ENCODE data around the gene WWOX.

WWOX gene

GRCh38 chr16:78996790-78997189 is 897.3 kb downstream of the WWOX start:
- Histone ChIP-seq H3K79me2 (ENCODE audit: control insufficient read depth, insufficient read depth, low read length, poor library complexity) (no peaks in the 10 kb centered on the region), H3K9me3 (ENCODE audit: insufficient read depth, low read depth, low read length) (no peaks in the 10 kb centered on the region), H2AK5ac (ENCODE audit: low read length) (no peak overlapping the region), H4K12ac (ENCODE audit: low read depth, low read length) (no peak overlapping the region), H3K27me3 (ENCODE audit: insufficient read depth, low read length) (no peaks in the 10 kb centered on the region), H3K79me1 (ENCODE audit: low read length) (no peaks in the 10 kb centered on the region), H3K14ac (ENCODE audit: low read length) (no peak overlapping the region), H4K91ac (ENCODE audit: low read depth, low read length) (no peak overlapping the region), H3K36me3 (ENCODE audit: control insufficient read depth in 1 of 2, insufficient read depth in 2 of 2, low read length in 2 of 2) (no peaks in the 10 kb centered on the region), H2BK12ac (ENCODE audit: low read length) (no peak overlapping the region), H3K4me1 (ENCODE audit: control insufficient read depth in 1 of 2, insufficient read depth in 2 of 2, low read length in 2 of 2) (no peaks in the 10 kb centered on the region), H3K4ac (ENCODE audit: low read depth, low read length) (no peak overlapping the region), H3K23ac (ENCODE audit: low read length) (no peak overlapping the region), H3K18ac (ENCODE audit: low read length) (no peak overlapping the region), H3K4me2 (ENCODE audit: low read length) (no peak overlapping the region), H3K4me3 (ENCODE audit: low read depth, low read length) (no peak overlapping the region), H2BK120ac (ENCODE audit: insufficient read depth, low read length, poor library complexity) (no peak overlapping the region), H3K27ac (ENCODE audit: low read depth, low read length) (no peak overlapping the region), H2AFZ (ENCODE audit: insufficient read depth, low read length, poor library complexity) (no peak overlapping the region), H2BK5ac (ENCODE audit: low read depth, low read length, poor library complexity) (no peak overlapping the region), H4K8ac (ENCODE audit: low read depth, low read length) (no peak overlapping the region), H3K9ac (ENCODE audit: low read length) (no peak overlapping the region)
- no peak for DNase-seq
- no CpG with 5 or more reads among the region's 16 CpGs for WGBS (ENCODE audit: extremely low coverage, insufficient coverage, insufficient read length)

DNA sequence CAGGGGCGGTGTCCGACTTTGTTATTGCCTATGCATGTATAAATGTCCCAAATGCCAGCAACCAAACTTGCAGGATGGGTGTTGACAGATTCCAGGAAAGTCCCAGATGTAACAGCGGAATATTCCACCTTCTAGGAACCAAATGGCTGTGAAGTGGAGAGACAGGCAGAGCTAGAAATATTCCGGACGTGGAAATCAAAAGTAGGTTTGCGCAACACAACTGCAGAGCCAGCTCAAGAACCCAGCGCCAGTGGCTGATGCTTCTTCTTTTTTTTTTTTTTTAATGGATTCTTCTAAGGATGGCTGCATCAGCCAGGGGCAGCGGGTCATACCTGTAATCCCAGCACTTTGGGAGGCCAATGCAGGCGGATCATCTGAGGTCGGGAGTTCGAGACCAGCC is 899.4 kb downstream of the WWOX start:
- no peak overlapping the region for H4K8ac ChIP-seq (ENCODE audit: low read depth, low read length)
- no peak overlapping the region for H4K12ac ChIP-seq (ENCODE audit: low read depth, low read length)
- H3K27ac ChIP-seq (ENCODE audit: low read depth, low read length) = no peak overlapping the region
- H3K36me3 ChIP-seq (ENCODE audit: control insufficient read depth in 1 of 2, insufficient read depth in 2 of 2, low read length in 2 of 2) = no peaks in the 10 kb centered on the region
- H3K18ac ChIP-seq (ENCODE audit: low read length) = no peak overlapping the region
- H3K9me3 ChIP-seq (ENCODE audit: insufficient read depth, low read depth, low read length) = no peaks in the 10 kb centered on the region
- H2BK5ac ChIP-seq (ENCODE audit: low read depth, low read length, poor library complexity) = no peak overlapping the region
- H3K79me2 ChIP-seq (ENCODE audit: control insufficient read depth, insufficient read depth, low read length, poor library complexity) = no peaks in the 10 kb centered on the region
- H2BK120ac ChIP-seq (ENCODE audit: insufficient read depth, low read length, poor library complexity) = no peak overlapping the region
- H3K4ac ChIP-seq (ENCODE audit: low read depth, low read length) = no peak overlapping the region
- H3K27me3 ChIP-seq (ENCODE audit: insufficient read depth, low read length) = no peaks in the 10 kb centered on the region
- no peak overlapping the region for H3K4me3 ChIP-seq (ENCODE audit: low read depth, low read length)
- H2AFZ ChIP-seq (ENCODE audit: insufficient read depth, low read length, poor library complexity) = no peak overlapping the region
- no peak overlapping the region for H3K14ac ChIP-seq (ENCODE audit: low read length)
- H3K9ac ChIP-seq (ENCODE audit: low read length) = no peak overlapping the region
- no peak overlapping the region for H3K23ac ChIP-seq (ENCODE audit: low read length)
- no peak overlapping the region for H2BK12ac ChIP-seq (ENCODE audit: low read length)
- no peaks in the 10 kb centered on the region for H3K79me1 ChIP-seq (ENCODE audit: low read length)
- no peak for DNase-seq
- H4K91ac ChIP-seq (ENCODE audit: low read depth, low read length) = no peak overlapping the region
- WGBS (ENCODE audit: extremely low coverage, insufficient coverage, insufficient read length) = no CpG with 5 or more reads among the region's 11 CpGs
- H2AK5ac ChIP-seq (ENCODE audit: low read length) = no peak overlapping the region
- H3K4me1 ChIP-seq (ENCODE audit: control insufficient read depth in 1 of 2, insufficient read depth in 2 of 2, low read length in 2 of 2) = no peaks in the 10 kb centered on the region
- no peak overlapping the region for H3K4me2 ChIP-seq (ENCODE audit: low read length)

DNA sequence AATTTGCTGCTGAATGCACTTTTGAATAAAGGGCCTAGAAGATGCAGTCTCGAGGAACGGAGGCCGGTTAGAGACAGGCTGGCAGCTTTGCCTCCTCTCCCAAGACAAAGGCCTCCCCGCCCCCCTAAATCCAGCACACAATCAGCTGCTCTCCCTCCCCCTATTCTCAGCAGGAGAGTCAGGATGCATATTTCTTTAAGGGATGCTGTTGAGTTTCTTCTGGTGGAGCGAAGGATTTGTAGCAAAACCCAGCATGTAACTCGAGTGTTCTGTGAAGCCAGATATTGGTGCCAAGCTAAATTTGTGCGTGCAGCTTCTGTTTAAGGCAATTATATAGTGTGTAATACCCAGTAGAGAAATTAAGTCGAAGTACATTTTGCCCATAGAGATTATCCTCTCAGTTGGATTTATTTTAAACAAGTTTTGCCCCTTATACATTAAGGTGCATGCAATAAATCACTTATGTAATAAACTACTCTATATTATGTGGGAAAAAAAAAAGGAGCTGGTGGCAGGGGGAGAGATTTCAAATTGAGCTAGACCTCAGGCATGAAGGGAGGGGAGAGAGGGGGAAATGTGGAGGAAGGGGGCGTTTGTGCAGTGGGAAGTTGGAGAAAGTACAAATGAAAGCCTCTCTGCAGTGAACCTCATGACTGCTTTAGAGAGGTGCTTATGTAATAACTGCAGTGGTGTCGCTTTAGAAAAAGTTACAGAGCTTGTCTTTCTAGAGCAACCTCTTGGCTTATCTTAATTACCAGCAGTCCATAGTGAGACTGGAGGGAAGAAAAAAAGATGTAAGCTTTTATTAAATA is 901.9 kb downstream of the WWOX start:
- Histone ChIP-seq H4K91ac (ENCODE audit: low read depth, low read length) (no peak overlapping the region), H3K14ac (ENCODE audit: low read length) (no peak overlapping the region), H3K9ac (ENCODE audit: low read length) (no peak overlapping the region), H3K4me3 (ENCODE audit: low read depth, low read length) (no peak overlapping the region), H3K9me3 (ENCODE audit: insufficient read depth, low read depth, low read length) (no peaks in the 10 kb centered on the region), H3K27me3 (ENCODE audit: insufficient read depth, low read length) (no peaks in the 10 kb centered on the region), H3K18ac (ENCODE audit: low read length) (no peak overlapping the region), H2AFZ (ENCODE audit: insufficient read depth, low read length, poor library complexity) (no peak overlapping the region), H3K36me3 (ENCODE audit: control insufficient read depth in 1 of 2, insufficient read depth in 2 of 2, low read length in 2 of 2) (no peaks in the 10 kb centered on the region), H2BK5ac (ENCODE audit: low read depth, low read length, poor library complexity) (no peak overlapping the region), H3K79me2 (ENCODE audit: control insufficient read depth, insufficient read depth, low read length, poor library complexity) (no peaks in the 10 kb centered on the region), H3K4me1 (ENCODE audit: control insufficient read depth in 1 of 2, insufficient read depth in 2 of 2, low read length in 2 of 2) (peaks cover 0 to 2% of the 10 kb centered on the region in 2 experiments), H4K8ac (ENCODE audit: low read depth, low read length) (no peak overlapping the region), H2BK120ac (ENCODE audit: insufficient read depth, low read length, poor library complexity) (no peak overlapping the region), H3K27ac (ENCODE audit: low read depth, low read length) (no peak overlapping the region), H2AK5ac (ENCODE audit: low read length) (no peak overlapping the region), H3K4ac (ENCODE audit: low read depth, low read length) (no peak overlapping the region), H4K12ac (ENCODE audit: low read depth, low read length) (no peak overlapping the region), H3K4me2 (ENCODE audit: low read length) (no peak overlapping the region), H2BK12ac (ENCODE audit: low read length) (no peak overlapping the region), H3K79me1 (ENCODE audit: low read length) (no peaks in the 10 kb centered on the region), H3K23ac (ENCODE audit: low read length) (no peak overlapping the region)
- no CpG with 5 or more reads among the region's 10 CpGs for WGBS (ENCODE audit: extremely low coverage, insufficient coverage, insufficient read length)
- DNase-seq = no peak

GRCh38 chr16:79003026-79003609 is 903.7 kb downstream of the WWOX start:
- H3K9me3 ChIP-seq (ENCODE audit: insufficient read depth, low read depth, low read length) = no peaks in the 10 kb centered on the region
- no peak overlapping the region for H3K4ac ChIP-seq (ENCODE audit: low read depth, low read length)
- no peak overlapping the region for H4K12ac ChIP-seq (ENCODE audit: low read depth, low read length)
- H3K27me3 ChIP-seq (ENCODE audit: insufficient read depth, low read length) = no peaks in the 10 kb centered on the region
- H2BK120ac ChIP-seq (ENCODE audit: insufficient read depth, low read length, poor library complexity) = no peak overlapping the region
- no peak overlapping the region for H3K4me2 ChIP-seq (ENCODE audit: low read length)
- no peak overlapping the region for H4K8ac ChIP-seq (ENCODE audit: low read depth, low read length)
- H3K79me1 ChIP-seq (ENCODE audit: low read length) = no peaks in the 10 kb centered on the region
- H3K36me3 ChIP-seq (ENCODE audit: control insufficient read depth in 1 of 2, insufficient read depth in 2 of 2, low read length in 2 of 2) = no peaks in the 10 kb centered on the region
- no peak overlapping the region for H3K9ac ChIP-seq (ENCODE audit: low read length)
- no peak overlapping the region for H3K18ac ChIP-seq (ENCODE audit: low read length)
- DNase-seq = no peak
- H3K14ac ChIP-seq (ENCODE audit: low read length) = no peak overlapping the region
- H3K27ac ChIP-seq (ENCODE audit: low read depth, low read length) = no peak overlapping the region
- no peak overlapping the region for H3K4me3 ChIP-seq (ENCODE audit: low read depth, low read length)
- H2AFZ ChIP-seq (ENCODE audit: insufficient read depth, low read length, poor library complexity) = no peak overlapping the region
- no CpG with 5 or more reads among the region's 7 CpGs for WGBS (ENCODE audit: extremely low coverage, insufficient coverage, insufficient read length)
- no peak overlapping the region for H2BK12ac ChIP-seq (ENCODE audit: low read length)
- H3K4me1 ChIP-seq (ENCODE audit: control insufficient read depth in 1 of 2, insufficient read depth in 2 of 2, low read length in 2 of 2) = peaks cover 0 to 2% of the 10 kb centered on the region in 2 experiments
- no peak overlapping the region for H3K23ac ChIP-seq (ENCODE audit: low read length)
- H2AK5ac ChIP-seq (ENCODE audit: low read length) = no peak overlapping the region
- H3K79me2 ChIP-seq (ENCODE audit: control insufficient read depth, insufficient read depth, low read length, poor library complexity) = no peaks in the 10 kb centered on the region
- H2BK5ac ChIP-seq (ENCODE audit: low read depth, low read length, poor library complexity) = no peak overlapping the region
- no peak overlapping the region for H4K91ac ChIP-seq (ENCODE audit: low read depth, low read length)
